ENCODE results near the gene FRG1. TPM values are rescaled to one million over a fixed set of nuclear protein-coding genes. Genes with fewer than 3 reads are reported as not detected.
"Not testable (repeated sequence)": the region's sequence is repeated elsewhere in the genome, so short reads cannot be mapped to it uniquely, and the experiment has no call there.

Gene FRG1
- total and polyA plus RNA-seq, 2 donors from 2014 or later, result 43.2 to 60.6 TPM

- DNase-seq; H3K9ac ChIP-seq (ENCODE audit: low read length in 3 of 3); H3K36me3 ChIP-seq (ENCODE audit: control insufficient read depth in 2 of 3, insufficient read depth in 3 of 3, low read length in 3 of 3); H3K9me3 ChIP-seq (ENCODE audit: control insufficient read depth in 2 of 3, insufficient read depth in 1 of 3, low read length in 3 of 3); H3K27ac ChIP-seq (ENCODE audit: low read depth in 2 of 2, low read length in 2 of 2); intact Hi-C loops (cut with DNase I); H3K27me3 ChIP-seq (ENCODE audit: control insufficient read depth, insufficient read depth, low read length); FAIRE-seq; H3K4me1 ChIP-seq (ENCODE audit: control insufficient read depth in 2 of 3, insufficient read depth in 2 of 3, low read depth in 1 of 3, low read length in 3 of 3); H3K4me3 ChIP-seq (ENCODE audit: low read length in 3 of 3): not testable (repeated sequence)
Observed at GRCh38 chr4:189969291-189969690, 28.6 kb downstream of the FRG1 start.

GRCh38 chr4:189973646-189974045, 33.0 kb downstream of the FRG1 start:
- DNase-seq (no peak), FAIRE-seq (no peak)
- TF ChIP-seq, protein P1, sequence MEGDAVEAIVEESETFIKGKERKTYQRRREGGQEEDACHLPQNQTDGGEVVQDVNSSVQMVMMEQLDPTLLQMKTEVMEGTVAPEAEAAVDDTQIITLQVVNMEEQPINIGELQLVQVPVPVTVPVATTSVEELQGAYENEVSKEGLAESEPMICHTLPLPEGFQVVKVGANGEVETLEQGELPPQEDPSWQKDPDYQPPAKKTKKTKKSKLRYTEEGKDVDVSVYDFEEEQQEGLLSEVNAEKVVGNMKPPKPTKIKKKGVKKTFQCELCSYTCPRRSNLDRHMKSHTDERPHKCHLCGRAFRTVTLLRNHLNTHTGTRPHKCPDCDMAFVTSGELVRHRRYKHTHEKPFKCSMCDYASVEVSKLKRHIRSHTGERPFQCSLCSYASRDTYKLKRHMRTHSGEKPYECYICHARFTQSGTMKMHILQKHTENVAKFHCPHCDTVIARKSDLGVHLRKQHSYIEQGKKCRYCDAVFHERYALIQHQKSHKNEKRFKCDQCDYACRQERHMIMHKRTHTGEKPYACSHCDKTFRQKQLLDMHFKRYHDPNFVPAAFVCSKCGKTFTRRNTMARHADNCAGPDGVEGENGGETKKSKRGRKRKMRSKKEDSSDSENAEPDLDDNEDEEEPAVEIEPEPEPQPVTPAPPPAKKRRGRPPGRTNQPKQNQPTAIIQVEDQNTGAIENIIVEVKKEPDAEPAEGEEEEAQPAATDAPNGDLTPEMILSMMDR (IDR thresholded peaks at IDR 0.05; ENCODE audit: borderline replicate concordance, extremely low read depth, insufficient read depth), result no peak
- Histone ChIP-seq H3K27ac (ENCODE audit: low read depth in 2 of 2, low read length in 2 of 2) (no peak overlapping the region), H3K4me1 (ENCODE audit: control insufficient read depth in 2 of 3, insufficient read depth in 2 of 3, low read depth in 1 of 3, low read length in 3 of 3) (no peaks in the 10 kb centered on the region), H3K9ac (ENCODE audit: low read length in 3 of 3) (no peak overlapping the region), H3K36me3 (ENCODE audit: control insufficient read depth in 2 of 3, insufficient read depth in 3 of 3, low read length in 3 of 3) (no peaks in the 10 kb centered on the region), H3K27me3 (ENCODE audit: control insufficient read depth, insufficient read depth, low read length) (no peaks in the 10 kb centered on the region), H3K4me3 (ENCODE audit: low read length in 3 of 3) (no peak overlapping the region), H3K9me3 (ENCODE audit: control insufficient read depth in 2 of 3, insufficient read depth in 1 of 3, low read length in 3 of 3) (no peaks in the 10 kb centered on the region)
- intact Hi-C loops (cut with DNase I), result no loop called here

GRCh38 chr4:189974056-189974455, 33.4 kb downstream of the FRG1 start:
- Histone ChIP-seq H3K36me3 (ENCODE audit: control insufficient read depth in 2 of 3, insufficient read depth in 3 of 3, low read length in 3 of 3) (no peaks in the 10 kb centered on the region), H3K4me3 (ENCODE audit: low read length in 3 of 3) (no peak overlapping the region), H3K9ac (ENCODE audit: low read length in 3 of 3) (no peak overlapping the region), H3K4me1 (ENCODE audit: control insufficient read depth in 2 of 3, insufficient read depth in 2 of 3, low read depth in 1 of 3, low read length in 3 of 3) (no peaks in the 10 kb centered on the region), H3K27me3 (ENCODE audit: control insufficient read depth, insufficient read depth, low read length) (no peaks in the 10 kb centered on the region), H3K27ac (ENCODE audit: low read depth in 2 of 2, low read length in 2 of 2) (no peak overlapping the region), H3K9me3 (ENCODE audit: control insufficient read depth in 2 of 3, insufficient read depth in 1 of 3, low read length in 3 of 3) (no peaks in the 10 kb centered on the region)
- peak in 1 of 5 donors; percentile 12 for DNase-seq
- no peak for FAIRE-seq
- TF ChIP-seq, protein P1 (IDR thresholded peaks at IDR 0.05; ENCODE audit: borderline replicate concordance, extremely low read depth, insufficient read depth), result peak; percentile 6
- intact Hi-C loops (cut with DNase I), result no loop called here

DNA sequence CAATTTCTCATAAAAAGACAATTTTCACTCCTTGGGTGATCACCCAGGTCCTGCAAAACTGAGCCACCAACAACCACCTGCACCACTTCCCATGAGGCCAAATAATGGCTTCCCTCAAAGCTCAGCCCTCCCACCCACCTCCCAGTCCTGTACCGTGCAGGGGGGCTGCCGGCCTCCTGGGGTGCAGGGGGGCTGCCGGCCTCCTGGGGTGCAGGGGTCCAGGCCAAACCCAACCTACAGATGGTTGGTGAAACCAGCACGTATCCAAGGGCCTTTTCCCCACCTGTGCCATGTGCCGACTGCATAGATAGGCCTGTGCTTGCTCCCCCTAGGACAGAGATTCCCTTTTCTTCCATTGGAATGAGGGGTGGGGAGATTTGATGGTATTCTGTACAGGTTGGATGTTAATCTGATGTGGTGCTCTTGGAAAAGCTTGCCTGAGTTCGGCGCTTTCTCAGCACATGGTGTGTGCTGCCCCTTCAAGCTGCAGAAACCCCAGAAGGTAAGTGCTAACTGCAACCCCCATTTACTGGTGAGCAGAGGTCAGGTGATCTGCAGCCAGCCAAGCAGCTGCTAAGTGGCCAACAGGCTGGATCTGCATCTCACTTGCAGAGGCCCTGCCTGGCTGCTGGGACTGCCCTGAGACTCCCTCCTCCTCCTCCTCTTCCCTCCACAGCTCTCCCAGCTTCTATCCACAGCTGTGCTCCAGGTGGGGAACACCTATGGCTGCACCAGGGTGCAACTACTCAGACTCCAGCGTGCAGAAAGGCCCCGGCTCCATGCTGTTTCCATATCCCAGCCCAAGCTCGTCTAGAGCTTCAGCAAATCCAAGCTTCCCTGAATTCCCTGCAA, 38.8 kb downstream of the FRG1 start:
- H3K9me3 ChIP-seq (ENCODE audit: control insufficient read depth in 2 of 3, insufficient read depth in 1 of 3, low read length in 3 of 3), result no peaks in the 10 kb centered on the region
- H3K36me3 ChIP-seq (ENCODE audit: control insufficient read depth in 2 of 3, insufficient read depth in 3 of 3, low read length in 3 of 3), result no peaks in the 10 kb centered on the region
- no peaks in the 10 kb centered on the region for H3K27me3 ChIP-seq (ENCODE audit: control insufficient read depth, insufficient read depth, low read length)
- peak in 1 of 5 donors; percentile 56 for DNase-seq
- TF ChIP-seq, protein P1 (IDR thresholded peaks at IDR 0.05; ENCODE audit: borderline replicate concordance, extremely low read depth, insufficient read depth), result no peak
- intact Hi-C loops (cut with DNase I), result no loop called here
- no peak overlapping the region for H3K4me3 ChIP-seq (ENCODE audit: low read length in 3 of 3)
- no peaks in the 10 kb centered on the region for H3K4me1 ChIP-seq (ENCODE audit: control insufficient read depth in 2 of 3, insufficient read depth in 2 of 3, low read depth in 1 of 3, low read length in 3 of 3)
- H3K9ac ChIP-seq (ENCODE audit: low read length in 3 of 3), result no peak overlapping the region
- H3K27ac ChIP-seq (ENCODE audit: low read depth in 2 of 2, low read length in 2 of 2), result no peak overlapping the region
- FAIRE-seq, result no peak

DNA sequence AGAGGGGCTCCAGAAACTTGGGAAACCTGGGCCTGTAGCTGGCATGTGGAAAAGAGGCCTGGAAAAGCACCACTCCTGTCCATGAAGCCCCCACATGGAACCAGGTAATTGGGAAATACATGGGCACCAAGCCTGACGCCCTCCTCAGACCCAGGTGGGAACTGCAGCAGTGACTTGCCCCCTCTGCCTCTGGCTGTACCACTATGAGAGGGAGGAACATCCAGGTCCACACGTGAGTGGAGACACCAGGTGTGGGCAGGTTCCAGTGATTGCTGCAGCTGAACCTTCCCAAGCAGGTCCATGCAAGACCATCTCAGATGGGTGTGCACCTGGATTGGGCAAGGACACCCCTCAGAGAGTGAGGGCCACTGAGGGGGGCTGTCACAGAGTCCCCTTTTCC, 39.6 kb downstream of the FRG1 start:
- H3K9me3 ChIP-seq (ENCODE audit: control insufficient read depth in 2 of 3, insufficient read depth in 1 of 3, low read length in 3 of 3); intact Hi-C loops (cut with DNase I); H3K27me3 ChIP-seq (ENCODE audit: control insufficient read depth, insufficient read depth, low read length); DNase-seq; H3K4me1 ChIP-seq (ENCODE audit: control insufficient read depth in 2 of 3, insufficient read depth in 2 of 3, low read depth in 1 of 3, low read length in 3 of 3); H3K36me3 ChIP-seq (ENCODE audit: control insufficient read depth in 2 of 3, insufficient read depth in 3 of 3, low read length in 3 of 3); H3K9ac ChIP-seq (ENCODE audit: low read length in 3 of 3); H3K4me3 ChIP-seq (ENCODE audit: low read length in 3 of 3); FAIRE-seq; H3K27ac ChIP-seq (ENCODE audit: low read depth in 2 of 2, low read length in 2 of 2): not testable (repeated sequence)
